HG03442 (cell line): Measurements from ENCODE around the gene NASP.

ENCODE experiments used
- ATAC-seq: cut with Tn5 transposase; IDR thresholded peaks from one replicate; pipeline ENCODE4 v1.9.1; 2021; ENCODE audit warnings: mild to moderate bottlenecking, moderate library complexity; ENCODE audit not compliant: unreplicated experiment

NASP gene

GRCh38 chr1:45660336-45660735, 76.5 kb downstream of the NASP start:
- no peak for ATAC-seq

GRCh38 chr1:45666836-45667235, 83.0 kb downstream of the NASP start:
- no peak for ATAC-seq

GRCh38 chr1:45667321-45668111, 83.7 kb downstream of the NASP start:
- no peak for ATAC-seq
